Spleen (tissue), 11 donors: Measurements from ENCODE around the gene LTB. TPM values are rescaled to one million over a fixed set of nuclear protein-coding genes. Genes with fewer than 3 reads are reported as not detected.
A peak's percentile ranks its signal among the peaks of the same experiment; 100 is the strongest.

Experiments used
- DNase-seq: peaks from one replicate; pipeline ENCODE4 v3.0.0-alpha.2; 2020
- H3K27ac ChIP-seq, 8 donors: fragments of 200-600 bp; sonication (generic) in 7 of 8; 1 replicate in 4 of 8; 2 replicates in 4 of 8; pipeline versions ENCODE4 v1.5.0 to v1.8.0; 2016 to 2021; ENCODE audit warnings: inconsistent platforms in 4 of 8, mild to moderate bottlenecking in 4 of 8, moderate library complexity in 1 of 8
- H3K27me3 ChIP-seq, 7 donors: fragments of 200-600 bp; sonication (generic) in 6 of 7; replicated peaks in 1 of 7; 1 replicate in 4 of 7; 2 replicates in 3 of 7; pipeline versions ENCODE4 v1.5.0 to v1.8.0; 2016 to 2021; ENCODE audit warnings: inconsistent platforms in 3 of 7, mild to moderate bottlenecking in 1 of 7
- H3K36me3 ChIP-seq, 6 donors: fragments of 200-600 bp; sonication (generic) in 5 of 6; 1 replicate in 4 of 6; 2 replicates in 2 of 6; pipeline versions ENCODE4 v1.5.0 to v1.8.0; 2016 to 2021; ENCODE audit warnings: inconsistent platforms in 2 of 6
- H3K4me1 ChIP-seq, 6 donors: fragments of 200-600 bp; sonication (generic) in 5 of 6; 1 replicate in 3 of 6; 2 replicates in 3 of 6; pipeline versions ENCODE4 v1.5.0 to v1.8.0; 2016 to 2021; ENCODE audit warnings: inconsistent platforms in 3 of 6
- H3K4me3 ChIP-seq, 8 donors: fragments of 200-600 bp; sonication (generic) in 7 of 8; 1 replicate in 4 of 8; 2 replicates in 4 of 8; pipeline versions ENCODE4 v1.5.0 to v1.8.0; 2016 to 2021; ENCODE audit warnings: inconsistent platforms in 4 of 8, mild to moderate bottlenecking in 4 of 8, moderate library complexity in 2 of 8
- H3K9me3 ChIP-seq, 8 donors: fragments of 200-600 bp; sonication (generic) in 7 of 8; 1 replicate in 4 of 8; 2 replicates in 4 of 8; pipeline versions ENCODE4 v1.5.0 to v1.8.0; 2016 to 2021; ENCODE audit warnings: inconsistent platforms in 4 of 8
- POLR2A ChIP-seq, 3 donors: fragments of 450-650 bp; IDR thresholded peaks; one replicate each; pipeline ENCODE4 v1.5.1; 2017; ENCODE audit warnings: antibody characterized with exemption in 3 of 3, mild to moderate bottlenecking in 1 of 3
- POLR2AphosphoS5 ChIP-seq, 3 donors: sonication (generic); formaldehyde crosslinking; IDR thresholded peaks; one replicate each; pipeline ENCODE4 v1.5.1; 2017; ENCODE audit warnings: antibody characterized with exemption in 3 of 3
- WGBS, 5 donors: extraction: QIAGEN DNeasy Blood & Tissue Kit in 3 of 5; methylation state at CpG; one replicate each; pipeline versions ENCODE4 v1.1.5 to v1.1.7; 2013 to 2018; 5-methylcytosine and 5-hydroxymethylcytosine counted together
- intact Hi-C: fragments of 100-400 bp; cut with DNase I; formaldehyde crosslinking; loops from one replicate; pipeline ENCODE4 v1.15.0; 2023; ENCODE audit warnings: low total_unique reads
- polyA plus RNA-seq, 3 donors: library from polyadenylated mRNA; stranded (reverse); fragments of 200-250 nt; gene quantifications; one replicate each; pipeline ENCODE4 v1.2.1, GENCODE V29; 2013
- total RNA-seq, 7 donors: library from RNA; depleted of rRNA in 3 of 7; stranded (reverse); fragments of >200 nt in 3 of 7; fragmentation: NEBNext Ultra II Directional in 4 of 7; extraction: Animal tissue kit (Norgen Biotek cat#: 25700) in 4 of 7; gene quantifications; one replicate each; pipeline versions ENCODE4 v1.1.0 to v1.2.1, GENCODE V29; 2016 to 2021
- TF ChIP-seq, protein P1 (sequence below), 11 experiments: fragments of 200-600 bp in 7 of 11; fragments of 450-650 bp in 4 of 11; sonication (generic) in 4 of 11; IDR thresholded peaks in 8 of 11; conservative IDR thresholded peaks in 3 of 11; 1 replicate in 7 of 11; 2 replicates in 4 of 11; pipeline versions ENCODE4 v1.4.0 to v1.8.0; 2016 to 2021; ENCODE audit warnings: antibody characterized with exemption in 11 of 11, inconsistent platforms in 4 of 11, mild to moderate bottlenecking in 1 of 11
- donor health status: healthy with polysubstance abuse.
- donor health status: DM: no; HTN: no; CAD: no; lungs with moderate emphysema.
- donor health status: DM: no; HTN: no; CAD: no.
- donor health status: Bipolar disorder and iron deficiency.
- donor health status: healthy.
- donor health status: DM: no; HTN: no; CAD: no.
- donor health status: DM: yes; HTN: yes; CAD: no.

The LTB gene
- total and polyA plus RNA-seq, 10 donors = 83.0 to 1,256 (median 226) TPM

DNA sequence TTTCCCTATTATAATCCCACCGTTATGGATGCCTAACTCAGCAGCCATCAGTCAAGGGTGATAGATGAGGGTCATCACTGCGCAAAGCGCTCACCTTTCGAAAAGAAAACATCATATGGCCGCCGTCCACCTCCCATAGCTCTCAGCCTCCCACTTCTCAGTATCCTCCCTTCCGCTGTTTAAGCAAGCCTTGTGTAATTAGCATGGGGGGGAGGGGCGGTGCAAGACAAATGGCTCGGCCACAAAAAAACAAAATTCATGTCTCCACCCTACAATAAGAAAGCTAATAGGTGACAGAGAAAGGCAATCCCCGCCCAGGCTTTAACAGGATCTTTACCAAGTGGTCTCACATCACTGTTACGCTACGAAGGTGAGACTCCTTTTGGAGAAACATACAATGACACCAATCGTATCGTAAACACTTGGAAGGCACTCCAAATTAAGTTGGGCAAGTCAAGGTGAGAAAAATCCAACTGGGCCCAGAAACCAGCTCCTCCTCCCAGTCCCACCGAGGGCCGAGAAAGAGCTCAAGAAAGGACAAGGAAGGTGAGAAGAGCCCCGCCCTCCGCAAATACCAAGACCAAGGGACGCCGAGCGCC is 41.1 kb downstream of the LTB start:
- H3K27me3 ChIP-seq = no peaks in the 10 kb centered on the region
- intact Hi-C loops = no loop called here
- peak overlapping the region; percentile 92 to 99 (median 96) for H3K27ac ChIP-seq
- DNase-seq = no peak
- peak overlapping the region; percentile 58 to 88 (median 72) for H3K4me3 ChIP-seq
- H3K4me1 ChIP-seq = peaks cover 28 to 68% (median 52%) of the 10 kb centered on the region in 6 donors
- 0 to 1% (median 1%) methylated on average over 21 of the region's 21 CpGs for WGBS, 5 donors
- H3K9me3 ChIP-seq = no peaks in the 10 kb centered on the region
- TF ChIP-seq, protein P1, sequence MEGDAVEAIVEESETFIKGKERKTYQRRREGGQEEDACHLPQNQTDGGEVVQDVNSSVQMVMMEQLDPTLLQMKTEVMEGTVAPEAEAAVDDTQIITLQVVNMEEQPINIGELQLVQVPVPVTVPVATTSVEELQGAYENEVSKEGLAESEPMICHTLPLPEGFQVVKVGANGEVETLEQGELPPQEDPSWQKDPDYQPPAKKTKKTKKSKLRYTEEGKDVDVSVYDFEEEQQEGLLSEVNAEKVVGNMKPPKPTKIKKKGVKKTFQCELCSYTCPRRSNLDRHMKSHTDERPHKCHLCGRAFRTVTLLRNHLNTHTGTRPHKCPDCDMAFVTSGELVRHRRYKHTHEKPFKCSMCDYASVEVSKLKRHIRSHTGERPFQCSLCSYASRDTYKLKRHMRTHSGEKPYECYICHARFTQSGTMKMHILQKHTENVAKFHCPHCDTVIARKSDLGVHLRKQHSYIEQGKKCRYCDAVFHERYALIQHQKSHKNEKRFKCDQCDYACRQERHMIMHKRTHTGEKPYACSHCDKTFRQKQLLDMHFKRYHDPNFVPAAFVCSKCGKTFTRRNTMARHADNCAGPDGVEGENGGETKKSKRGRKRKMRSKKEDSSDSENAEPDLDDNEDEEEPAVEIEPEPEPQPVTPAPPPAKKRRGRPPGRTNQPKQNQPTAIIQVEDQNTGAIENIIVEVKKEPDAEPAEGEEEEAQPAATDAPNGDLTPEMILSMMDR (IDR thresholded peaks at IDR 0.05 in 8 of 11, conservative IDR thresholded peaks at IDR 0.05 in 3 of 11) = no peak
- no peak for TF ChIP-seq POLR2A (IDR thresholded peaks at IDR 0.05)
- no peak for TF ChIP-seq POLR2AphosphoS5 (IDR thresholded peaks at IDR 0.05)
- peaks cover 5 to 44% (median 42%) of the 10 kb centered on the region in 6 donors for H3K36me3 ChIP-seq

DNA sequence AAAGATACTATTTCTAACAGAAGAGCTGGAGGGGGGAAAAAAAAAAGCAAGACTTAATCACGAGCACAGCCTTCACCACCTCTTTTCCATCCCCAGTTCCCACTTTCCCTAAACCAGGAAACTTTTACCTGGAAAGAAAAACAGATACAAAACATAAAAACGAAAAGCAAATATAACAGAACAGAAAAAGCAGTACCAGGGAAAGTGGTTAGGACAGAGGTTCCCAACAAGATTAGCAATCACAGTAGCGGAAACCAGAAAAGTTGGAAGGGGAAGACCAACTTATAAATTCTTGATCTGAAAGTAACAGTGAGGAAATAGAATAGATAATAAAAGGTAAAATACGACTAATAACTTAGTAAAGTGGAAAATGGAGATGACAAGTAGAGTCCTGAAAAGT is 41.6 kb downstream of the LTB start:
- Histone ChIP-seq H3K4me1 (peaks cover 29 to 71% (median 50%) of the 10 kb centered on the region in 6 donors), H3K27ac (peak overlapping the region; percentile 92 to 99 (median 96)), H3K9me3 (no peaks in the 10 kb centered on the region), H3K27me3 (no peaks in the 10 kb centered on the region), H3K4me3 (peak overlapping the region; percentile 58 to 88 (median 72)), H3K36me3 (peaks cover 9 to 49% (median 47%) of the 10 kb centered on the region in 6 donors)
- no peak for TF ChIP-seq POLR2AphosphoS5 (IDR thresholded peaks at IDR 0.05)
- no peak for TF ChIP-seq POLR2A (IDR thresholded peaks at IDR 0.05)
- TF ChIP-seq, protein P1 (IDR thresholded peaks at IDR 0.05 in 8 of 11, conservative IDR thresholded peaks at IDR 0.05 in 3 of 11) = no peak
- intact Hi-C loops = no loop called here
- DNase-seq = no peak
- 12 to 26% (median 15%) methylated on average over 4 of the region's 4 CpGs for WGBS, 5 donors

DNA sequence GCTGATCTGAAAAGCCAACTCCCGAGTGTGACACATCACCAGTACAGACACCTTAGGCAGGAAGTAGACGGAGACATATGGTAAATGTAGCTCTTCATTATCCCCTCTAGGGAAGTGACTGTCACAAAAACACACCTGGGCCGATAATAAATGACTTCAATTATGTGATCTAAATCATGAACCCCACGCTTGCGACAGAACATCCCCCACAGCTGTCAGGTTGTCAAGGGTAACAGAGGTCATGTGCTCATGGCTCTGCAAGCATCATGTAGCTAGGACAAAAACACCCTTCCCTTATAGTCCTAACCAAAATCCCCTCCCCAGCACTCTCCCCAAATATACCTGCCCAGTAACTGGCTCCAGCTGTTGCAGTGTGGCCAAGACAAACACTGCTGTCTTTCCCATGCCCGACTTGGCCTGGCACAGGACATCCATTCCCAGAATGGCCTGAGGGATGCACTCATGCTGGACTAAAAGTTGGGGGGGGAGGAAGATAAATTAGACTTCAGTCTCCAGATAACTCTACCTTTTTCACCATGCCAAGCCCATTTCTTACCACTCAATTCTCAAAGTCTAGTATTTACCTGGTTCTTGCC is 43.3 kb downstream of the LTB start:
- H3K4me1 ChIP-seq = peaks cover 30 to 86% (median 50%) of the 10 kb centered on the region in 6 donors
- peak overlapping the region in 2 of 8 donors; percentile 74 to 88 for H3K4me3 ChIP-seq
- 55 to 75% (median 65%) methylated on average over 6 of the region's 6 CpGs for WGBS, 5 donors
- H3K27me3 ChIP-seq = no peaks in the 10 kb centered on the region
- no peak for TF ChIP-seq POLR2AphosphoS5 (IDR thresholded peaks at IDR 0.05)
- TF ChIP-seq POLR2A (IDR thresholded peaks at IDR 0.05) = no peak
- TF ChIP-seq, protein P1 (IDR thresholded peaks at IDR 0.05 in 8 of 11, conservative IDR thresholded peaks at IDR 0.05 in 3 of 11) = no peak
- H3K36me3 ChIP-seq = peaks cover 19 to 67% (median 64%) of the 10 kb centered on the region in 6 donors
- peak overlapping the region in 1 of 8 donors; percentile 10 for H3K27ac ChIP-seq
- intact Hi-C loops = loop anchor here (5.0 kb wide), 1 partner anchor 42 kb away; the partner anchor contains the start of gene MICB
- no peak for DNase-seq
- H3K9me3 ChIP-seq = no peaks in the 10 kb centered on the region
